Neural cell (in vitro differentiated cells): ENCODE data around the gene PXMP2. TPM values are rescaled to one million over a fixed set of nuclear protein-coding genes. Genes with fewer than 3 reads are reported as not detected.

ENCODE experiments used
- H2AFZ ChIP-seq: fragments of 200-600, 300-800 bp; sonication (generic), shearing (Covaris generic); 2 replicates; pipeline ENCODE4 v1.6.0; 2014; ENCODE audit warnings: low read depth, mild to moderate bottlenecking, antibody characterized with exemption, low read length, moderate library complexity
- H3F3A ChIP-seq: fragments of 200-600 bp; shearing (Covaris generic); 2 replicates; pipeline ENCODE4 v1.6.1; 2016; ENCODE audit warnings: mild to moderate bottlenecking, moderate library complexity, mixed read lengths, antibody characterized with exemption, low read length; ENCODE audit not compliant: insufficient read depth, poor library complexity, severe bottlenecking
- H3K27ac ChIP-seq: fragments of 200-600, 300-800 bp; sonication (generic), shearing (Covaris generic); 2 replicates; pipeline ENCODE4 v1.5.1; 2014; ENCODE audit warnings: mild to moderate bottlenecking, low read length, moderate library complexity
- H3K27me3 ChIP-seq: fragments of 300-800, 200-600 bp; sonication (generic), shearing (Covaris generic); 2 replicates; pipeline ENCODE4 v1.6.0; 2014; ENCODE audit warnings: mild to moderate bottlenecking, low read depth, low read length, moderate library complexity; ENCODE audit not compliant: insufficient read depth
- H3K36me3 ChIP-seq: fragments of 300-800, 200-600 bp; sonication (generic), shearing (Covaris generic); 2 replicates; pipeline ENCODE4 v1.5.1; 2014; ENCODE audit warnings: mild to moderate bottlenecking, antibody characterized with exemption, low read length, moderate library complexity; ENCODE audit not compliant: insufficient read depth
- H3K4me2 ChIP-seq: fragments of 300-800, 200-600 bp; sonication (generic), shearing (Covaris generic); 2 replicates; pipeline ENCODE4 v1.6.0; 2014; ENCODE audit warnings: mild to moderate bottlenecking, low read length
- H3K4me3 ChIP-seq: fragments of 300-800, 200-600 bp; sonication (generic), shearing (Covaris generic); 2 replicates; pipeline ENCODE4 v1.5.1; 2014; ENCODE audit warnings: mild to moderate bottlenecking, low read length, moderate library complexity
- H3K79me2 ChIP-seq: fragments of 200-600 bp; shearing (Covaris generic); replicated peaks from 2 replicates; pipeline ENCODE4 v1.6.0; 2014; ENCODE audit warnings: mild to moderate bottlenecking, low read length, moderate library complexity; ENCODE audit not compliant: insufficient read depth
- H3K9ac ChIP-seq: fragments of 300-800, 200-600 bp; sonication (generic), shearing (Covaris generic); 2 replicates; pipeline ENCODE4 v1.6.1; 2016; ENCODE audit warnings: mild to moderate bottlenecking, low read length, mixed read lengths
- H3K9me2 ChIP-seq: fragments of 200-600 bp; shearing (Covaris generic); 2 replicates; pipeline ENCODE4 v1.6.1; 2016; ENCODE audit warnings: mild to moderate bottlenecking, low read length, mixed read lengths; ENCODE audit not compliant: insufficient read depth
- H3K9me3 ChIP-seq: fragments of 200-600, 300-800 bp; sonication (generic), shearing (Covaris generic); 2 replicates; pipeline ENCODE4 v1.6.1; 2016; ENCODE audit warnings: mild to moderate bottlenecking, mixed run types, low read length, moderate library complexity, mixed read lengths
- H4K20me1 ChIP-seq: fragments of 200-600 bp; shearing (Covaris generic); 2 replicates; pipeline ENCODE4 v1.6.1; 2016; ENCODE audit warnings: mild to moderate bottlenecking, mixed run types; ENCODE audit not compliant: insufficient read depth
- EP300 ChIP-seq: fragments of 450-650 bp; conservative IDR thresholded peaks from 2 replicates; pipeline ENCODE4 v1.6.1; 2014; ENCODE audit warnings: antibody characterized with exemption, mild to moderate bottlenecking, moderate library complexity; ENCODE audit not compliant: poor library complexity, severe bottlenecking
- EZH2 ChIP-seq: fragments of 200-600, 300-800 bp; shearing (Covaris generic), sonication (generic); IDR thresholded peaks from 2 replicates; pipeline ENCODE4 v1.6.1; 2014; ENCODE audit warnings: antibody characterized with exemption, low read length, borderline replicate concordance, mild to moderate bottlenecking; ENCODE audit not compliant: insufficient read depth, poor library complexity, severe bottlenecking
- MXI1 ChIP-seq: fragments of 450-650 bp; conservative IDR thresholded peaks from 2 replicates; pipeline ENCODE4 v1.6.1; 2014; ENCODE audit warnings: antibody characterized with exemption, mild to moderate bottlenecking; ENCODE audit not compliant: poor library complexity, severe bottlenecking
- POLR2AphosphoS5 ChIP-seq: IDR thresholded peaks from 2 replicates; pipeline ENCODE4 v1.6.1; 2012
- RAD21 ChIP-seq: fragments of 450-650 bp; conservative IDR thresholded peaks from 2 replicates; pipeline ENCODE4 v1.6.1; 2014; ENCODE audit warnings: antibody characterized with exemption, mild to moderate bottlenecking, moderate library complexity
- SMC3 ChIP-seq: fragments of 450-650 bp; conservative IDR thresholded peaks from 2 replicates; pipeline ENCODE4 v1.6.1; 2014; ENCODE audit warnings: antibody characterized with exemption, mild to moderate bottlenecking, moderate library complexity; ENCODE audit not compliant: poor library complexity
- TAF1 ChIP-seq: IDR thresholded peaks from 2 replicates; pipeline ENCODE4 v1.6.1; 2012; ENCODE audit warnings: low read depth
- polyA plus RNA-seq: library from polyadenylated mRNA; depleted of rRNA; stranded (reverse); fragments of >200 nt; gene quantifications from 2 replicates; pipeline ENCODE4 v1.2.3, GENCODE V29; 2014
- TF ChIP-seq, protein P1 (sequence below): fragments of 450-650 bp; IDR thresholded peaks from 2 replicates; pipeline ENCODE4 v1.5.1; 2014; ENCODE audit warnings: antibody characterized with exemption, mild to moderate bottlenecking, moderate library complexity; ENCODE audit not compliant: poor library complexity, severe bottlenecking
- TF ChIP-seq, protein P2 (sequence below): IDR thresholded peaks from 2 replicates; pipeline ENCODE4 v1.6.1; 2012; ENCODE audit warnings: borderline replicate concordance

PXMP2 gene
- polyA plus RNA-seq, 1 donor from 2014 or later, result 95.8 TPM

DNA sequence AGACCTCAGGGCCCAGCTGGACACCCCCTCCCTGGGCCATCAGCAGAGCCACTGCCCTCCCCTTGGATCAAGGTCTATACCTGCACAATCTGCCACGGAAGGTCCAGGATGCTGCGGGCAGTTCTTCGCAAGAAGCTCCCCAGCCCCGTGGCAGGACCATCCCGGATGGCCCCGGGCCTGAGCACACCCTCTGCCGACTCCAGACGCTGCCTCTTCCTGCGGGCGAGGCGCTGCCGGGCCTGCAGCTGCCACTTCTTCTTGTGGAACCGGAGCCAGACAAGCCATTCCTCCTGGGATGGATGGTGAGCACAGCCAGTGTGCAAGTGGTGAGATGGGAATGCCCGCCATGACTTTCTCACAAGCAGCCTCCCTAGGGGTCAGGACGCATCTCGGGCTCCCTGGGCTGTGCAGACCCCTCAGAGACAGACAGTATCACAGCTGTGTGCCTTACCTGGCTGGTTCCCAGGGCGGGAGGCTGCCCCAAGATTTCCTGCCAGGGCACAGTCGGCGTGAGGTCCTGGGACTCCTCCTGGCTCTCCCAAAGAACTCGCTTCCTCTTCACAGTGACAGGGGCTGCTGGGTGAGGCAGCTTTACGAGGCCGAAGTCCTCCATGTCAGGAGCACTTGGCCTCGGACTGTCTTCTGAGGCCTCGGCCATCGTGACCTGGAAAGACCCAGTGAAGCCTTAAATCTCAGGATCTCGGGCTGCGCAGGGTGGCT is 38.0 kb upstream of the PXMP2 start:
- no peaks in the 10 kb centered on the region for H4K20me1 ChIP-seq
- no peaks in the 10 kb centered on the region for H3K79me2 ChIP-seq
- H3K4me2 ChIP-seq, result no peak overlapping the region
- TF ChIP-seq EZH2, result no peak
- no peak for TF ChIP-seq SMC3
- no peak for TF ChIP-seq EP300
- TF ChIP-seq, protein P1, sequence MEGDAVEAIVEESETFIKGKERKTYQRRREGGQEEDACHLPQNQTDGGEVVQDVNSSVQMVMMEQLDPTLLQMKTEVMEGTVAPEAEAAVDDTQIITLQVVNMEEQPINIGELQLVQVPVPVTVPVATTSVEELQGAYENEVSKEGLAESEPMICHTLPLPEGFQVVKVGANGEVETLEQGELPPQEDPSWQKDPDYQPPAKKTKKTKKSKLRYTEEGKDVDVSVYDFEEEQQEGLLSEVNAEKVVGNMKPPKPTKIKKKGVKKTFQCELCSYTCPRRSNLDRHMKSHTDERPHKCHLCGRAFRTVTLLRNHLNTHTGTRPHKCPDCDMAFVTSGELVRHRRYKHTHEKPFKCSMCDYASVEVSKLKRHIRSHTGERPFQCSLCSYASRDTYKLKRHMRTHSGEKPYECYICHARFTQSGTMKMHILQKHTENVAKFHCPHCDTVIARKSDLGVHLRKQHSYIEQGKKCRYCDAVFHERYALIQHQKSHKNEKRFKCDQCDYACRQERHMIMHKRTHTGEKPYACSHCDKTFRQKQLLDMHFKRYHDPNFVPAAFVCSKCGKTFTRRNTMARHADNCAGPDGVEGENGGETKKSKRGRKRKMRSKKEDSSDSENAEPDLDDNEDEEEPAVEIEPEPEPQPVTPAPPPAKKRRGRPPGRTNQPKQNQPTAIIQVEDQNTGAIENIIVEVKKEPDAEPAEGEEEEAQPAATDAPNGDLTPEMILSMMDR, result no peak
- no peak for TF ChIP-seq TAF1
- TF ChIP-seq POLR2AphosphoS5, result no peak
- TF ChIP-seq RAD21, result no peak
- TF ChIP-seq, protein P2, sequence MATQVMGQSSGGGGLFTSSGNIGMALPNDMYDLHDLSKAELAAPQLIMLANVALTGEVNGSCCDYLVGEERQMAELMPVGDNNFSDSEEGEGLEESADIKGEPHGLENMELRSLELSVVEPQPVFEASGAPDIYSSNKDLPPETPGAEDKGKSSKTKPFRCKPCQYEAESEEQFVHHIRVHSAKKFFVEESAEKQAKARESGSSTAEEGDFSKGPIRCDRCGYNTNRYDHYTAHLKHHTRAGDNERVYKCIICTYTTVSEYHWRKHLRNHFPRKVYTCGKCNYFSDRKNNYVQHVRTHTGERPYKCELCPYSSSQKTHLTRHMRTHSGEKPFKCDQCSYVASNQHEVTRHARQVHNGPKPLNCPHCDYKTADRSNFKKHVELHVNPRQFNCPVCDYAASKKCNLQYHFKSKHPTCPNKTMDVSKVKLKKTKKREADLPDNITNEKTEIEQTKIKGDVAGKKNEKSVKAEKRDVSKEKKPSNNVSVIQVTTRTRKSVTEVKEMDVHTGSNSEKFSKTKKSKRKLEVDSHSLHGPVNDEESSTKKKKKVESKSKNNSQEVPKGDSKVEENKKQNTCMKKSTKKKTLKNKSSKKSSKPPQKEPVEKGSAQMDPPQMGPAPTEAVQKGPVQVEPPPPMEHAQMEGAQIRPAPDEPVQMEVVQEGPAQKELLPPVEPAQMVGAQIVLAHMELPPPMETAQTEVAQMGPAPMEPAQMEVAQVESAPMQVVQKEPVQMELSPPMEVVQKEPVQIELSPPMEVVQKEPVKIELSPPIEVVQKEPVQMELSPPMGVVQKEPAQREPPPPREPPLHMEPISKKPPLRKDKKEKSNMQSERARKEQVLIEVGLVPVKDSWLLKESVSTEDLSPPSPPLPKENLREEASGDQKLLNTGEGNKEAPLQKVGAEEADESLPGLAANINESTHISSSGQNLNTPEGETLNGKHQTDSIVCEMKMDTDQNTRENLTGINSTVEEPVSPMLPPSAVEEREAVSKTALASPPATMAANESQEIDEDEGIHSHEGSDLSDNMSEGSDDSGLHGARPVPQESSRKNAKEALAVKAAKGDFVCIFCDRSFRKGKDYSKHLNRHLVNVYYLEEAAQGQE, result no peak
- no peak for TF ChIP-seq MXI1
- no peaks in the 10 kb centered on the region for H3K9me3 ChIP-seq
- H2AFZ ChIP-seq, result no peak overlapping the region
- no peaks in the 10 kb centered on the region for H3K27me3 ChIP-seq
- H3K9me2 ChIP-seq, result no peaks in the 10 kb centered on the region
- H3K36me3 ChIP-seq, result no peaks in the 10 kb centered on the region
- no peak overlapping the region for H3K27ac ChIP-seq
- no peaks in the 10 kb centered on the region for H3F3A ChIP-seq
- H3K9ac ChIP-seq, result no peak overlapping the region
- H3K4me3 ChIP-seq, result no peak overlapping the region

DNA sequence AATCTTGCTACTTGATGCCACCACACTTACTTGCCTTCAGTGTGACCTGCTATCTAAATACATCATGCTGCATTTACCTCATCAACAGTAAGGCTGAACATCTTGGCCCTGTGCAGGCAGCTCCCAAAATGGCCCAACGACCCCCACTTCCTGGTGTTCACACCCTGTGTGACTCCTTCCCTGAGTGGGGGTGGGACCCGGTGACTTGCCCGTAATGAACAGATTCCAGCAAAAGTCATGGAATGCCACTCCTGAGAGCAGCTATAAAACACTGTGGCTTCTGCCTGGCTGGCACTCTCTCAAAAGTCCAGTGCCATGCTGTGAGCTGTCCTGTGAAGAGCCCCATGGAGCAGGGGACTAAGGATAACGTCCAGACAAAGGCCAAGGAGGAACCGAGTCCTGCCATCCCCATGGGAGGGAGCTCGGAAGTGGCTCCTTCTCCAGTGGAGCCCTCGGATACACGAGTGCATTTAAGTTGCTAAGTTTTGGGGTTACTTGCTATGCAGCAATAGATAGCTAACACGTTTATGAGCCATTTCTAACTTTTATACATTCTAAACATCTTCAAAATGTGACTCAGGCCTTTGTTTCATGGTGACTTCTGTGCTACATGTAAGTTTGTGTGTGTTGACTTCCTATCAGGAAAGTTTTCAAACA is 35.8 kb upstream of the PXMP2 start:
- no peaks in the 10 kb centered on the region for H3K9me3 ChIP-seq
- no peak overlapping the region for H3K4me2 ChIP-seq
- H4K20me1 ChIP-seq, result no peaks in the 10 kb centered on the region
- TF ChIP-seq EP300 (no peak), TAF1 (no peak), EZH2 (no peak), SMC3 (no peak), RAD21 (no peak), POLR2AphosphoS5 (no peak), MXI1 (no peak)
- TF ChIP-seq, protein P2, result no peak
- TF ChIP-seq, protein P1, result no peak
- H3K36me3 ChIP-seq, result no peaks in the 10 kb centered on the region
- H3F3A ChIP-seq, result no peaks in the 10 kb centered on the region
- H2AFZ ChIP-seq, result no peak overlapping the region
- H3K27me3 ChIP-seq, result no peaks in the 10 kb centered on the region
- no peak overlapping the region for H3K4me3 ChIP-seq
- H3K9me2 ChIP-seq, result no peaks in the 10 kb centered on the region
- H3K27ac ChIP-seq, result no peak overlapping the region
- H3K9ac ChIP-seq, result no peak overlapping the region
- no peaks in the 10 kb centered on the region for H3K79me2 ChIP-seq
